GM12878 (cell line): Measurements from ENCODE around the gene TPR.

Source experiments
- FOS ChIP-seq: IDR thresholded peaks from 3 replicates; pipeline ENCODE4 v1.6.1; 2011; ENCODE audit warnings: borderline replicate concordance; ENCODE audit not compliant: insufficient read length; ENCODE audit errors: extremely low read depth
- MAX ChIP-seq: IDR thresholded peaks from 2 replicates; pipeline ENCODE4 v1.6.1; 2012; ENCODE audit warnings: low read depth, low read length, improper control_type of control experiment

- TF ChIP-seq FOS (no peak), MAX (no peak)
These were observed 51.2 kb downstream of the TPR start for GRCh38 chr1:186323865-186324264.
